ENCODE measurements around the gene CAPS2. TPM values are rescaled to one million over a fixed set of nuclear protein-coding genes. Genes with fewer than 3 reads are reported as not detected.

The CAPS2 gene
- total and polyA plus RNA-seq, 10 of the 15 experiments (the other 5 are each of a cell fraction or from before 2014, with no cell fraction given), result 2.0 to 6.4 (median 4.2) TPM

DNA sequence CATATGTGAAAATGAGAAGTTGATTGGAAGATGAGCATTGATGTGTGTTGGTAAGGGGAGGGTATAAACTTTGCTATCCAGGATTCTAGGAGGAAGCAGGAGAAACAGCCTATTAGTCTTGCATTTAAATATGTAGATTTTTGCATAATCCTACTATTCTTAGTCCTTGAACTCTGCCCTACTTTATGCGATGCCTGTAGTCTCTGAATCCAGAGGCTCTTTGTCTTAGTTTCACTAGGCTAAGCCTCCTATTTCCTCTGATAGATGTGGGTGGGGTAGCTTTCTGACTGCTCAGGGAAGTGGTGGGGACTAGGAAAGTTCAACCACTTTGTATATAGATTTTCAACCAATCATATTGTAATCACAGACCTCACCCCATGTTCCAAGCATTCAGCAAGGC is 71.0 kb downstream of the CAPS2 start:
- TF ChIP-seq, protein P1, sequence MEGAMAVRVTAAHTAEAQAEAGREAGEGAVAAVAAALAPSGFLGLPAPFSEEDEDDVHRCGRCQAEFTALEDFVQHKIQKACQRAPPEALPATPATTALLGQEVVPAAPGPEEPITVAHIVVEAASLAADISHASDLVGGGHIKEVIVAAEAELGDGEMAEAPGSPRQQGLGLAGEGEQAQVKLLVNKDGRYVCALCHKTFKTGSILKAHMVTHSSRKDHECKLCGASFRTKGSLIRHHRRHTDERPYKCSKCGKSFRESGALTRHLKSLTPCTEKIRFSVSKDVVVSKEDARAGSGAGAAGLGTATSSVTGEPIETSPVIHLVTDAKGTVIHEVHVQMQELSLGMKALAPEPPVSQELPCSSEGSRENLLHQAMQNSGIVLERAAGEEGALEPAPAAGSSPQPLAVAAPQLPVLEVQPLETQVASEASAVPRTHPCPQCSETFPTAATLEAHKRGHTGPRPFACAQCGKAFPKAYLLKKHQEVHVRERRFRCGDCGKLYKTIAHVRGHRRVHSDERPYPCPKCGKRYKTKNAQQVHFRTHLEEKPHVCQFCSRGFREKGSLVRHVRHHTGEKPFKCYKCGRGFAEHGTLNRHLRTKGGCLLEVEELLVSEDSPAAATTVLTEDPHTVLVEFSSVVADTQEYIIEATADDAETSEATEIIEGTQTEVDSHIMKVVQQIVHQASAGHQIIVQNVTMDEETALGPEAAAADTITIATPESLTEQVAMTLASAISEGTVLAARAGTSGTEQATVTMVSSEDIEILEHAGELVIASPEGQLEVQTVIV (IDR thresholded peaks at IDR 0.05; ENCODE audit: borderline replicate concordance, partially characterized antibody), result no peak
- TF ChIP-seq, protein P2, sequence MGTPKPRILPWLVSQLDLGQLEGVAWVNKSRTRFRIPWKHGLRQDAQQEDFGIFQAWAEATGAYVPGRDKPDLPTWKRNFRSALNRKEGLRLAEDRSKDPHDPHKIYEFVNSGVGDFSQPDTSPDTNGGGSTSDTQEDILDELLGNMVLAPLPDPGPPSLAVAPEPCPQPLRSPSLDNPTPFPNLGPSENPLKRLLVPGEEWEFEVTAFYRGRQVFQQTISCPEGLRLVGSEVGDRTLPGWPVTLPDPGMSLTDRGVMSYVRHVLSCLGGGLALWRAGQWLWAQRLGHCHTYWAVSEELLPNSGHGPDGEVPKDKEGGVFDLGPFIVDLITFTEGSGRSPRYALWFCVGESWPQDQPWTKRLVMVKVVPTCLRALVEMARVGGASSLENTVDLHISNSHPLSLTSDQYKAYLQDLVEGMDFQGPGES (IDR thresholded peaks at IDR 0.05), result no peak
- TF ChIP-seq FOXK2 (IDR thresholded peaks at IDR 0.05), result no peak
- TF ChIP-seq IKZF2 (IDR thresholded peaks at IDR 0.05), result no peak
- TF ChIP-seq, protein P3, sequence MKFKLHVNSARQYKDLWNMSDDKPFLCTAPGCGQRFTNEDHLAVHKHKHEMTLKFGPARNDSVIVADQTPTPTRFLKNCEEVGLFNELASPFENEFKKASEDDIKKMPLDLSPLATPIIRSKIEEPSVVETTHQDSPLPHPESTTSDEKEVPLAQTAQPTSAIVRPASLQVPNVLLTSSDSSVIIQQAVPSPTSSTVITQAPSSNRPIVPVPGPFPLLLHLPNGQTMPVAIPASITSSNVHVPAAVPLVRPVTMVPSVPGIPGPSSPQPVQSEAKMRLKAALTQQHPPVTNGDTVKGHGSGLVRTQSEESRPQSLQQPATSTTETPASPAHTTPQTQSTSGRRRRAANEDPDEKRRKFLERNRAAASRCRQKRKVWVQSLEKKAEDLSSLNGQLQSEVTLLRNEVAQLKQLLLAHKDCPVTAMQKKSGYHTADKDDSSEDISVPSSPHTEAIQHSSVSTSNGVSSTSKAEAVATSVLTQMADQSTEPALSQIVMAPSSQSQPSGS (IDR thresholded peaks at IDR 0.05; ENCODE audit: low read length), result no peak
- Histone ChIP-seq H3K36me3 (ENCODE audit: control insufficient read depth in 2 of 2, insufficient read depth in 2 of 2, low read length in 1 of 2) (no peaks in the 10 kb centered on the region), H3K4me3 (no peak overlapping the region), H3K27ac (ENCODE audit: control insufficient read depth, insufficient read depth) (no peak overlapping the region), H3K27me3 (replicated peaks in 1 of 2; ENCODE audit: control insufficient read depth in 2 of 2, insufficient read depth in 2 of 2, low read length in 1 of 2) (no peaks in the 10 kb centered on the region), H3K4me2 (ENCODE audit: control insufficient read depth, insufficient read depth) (no peak overlapping the region), H3K9ac (ENCODE audit: control insufficient read depth, insufficient read depth, low read length) (no peak overlapping the region), H2AFZ (ENCODE audit: control insufficient read depth, low read depth, low read length) (no peak overlapping the region), H3K79me2 (ENCODE audit: control insufficient read depth, insufficient read depth, low read length) (no peaks in the 10 kb centered on the region), H3K9me3 (replicated peaks; ENCODE audit: control insufficient read depth, insufficient read depth, low read length) (no peaks in the 10 kb centered on the region), H4K20me1 (ENCODE audit: control insufficient read depth, insufficient read depth) (no peaks in the 10 kb centered on the region), H3K4me1 (ENCODE audit: control insufficient read depth, insufficient read depth, low read length) (no peaks in the 10 kb centered on the region)
- ATAC-seq (no peak), DNase-seq (ENCODE audit: low read depth, low spot score) (no peak), FAIRE-seq (no peak)
- SMC1A ChIA-PET (ENCODE audit: uncharacterized antibody, unreplicated experiment), result no interaction called here
- BruUV-seq (replicated peaks), result no TSS peak
- CTCF ChIA-PET, result no interaction called here
- WGBS (ENCODE audit: insufficient coverage, insufficient replicate concordance, low lambda C conversion rate, missing lambda C conversion rate), result 70% methylated on average over 1 of the region's 1 CpG
- POLR2A ChIA-PET, result no interaction called here
- RAD21 ChIA-PET (ENCODE audit: unreplicated experiment), result no interaction called here
- in situ Hi-C loops (cut with MboI) (no loop called here), intact Hi-C loops (cut with micrococcal nuclease; ENCODE audit: unreplicated experiment) (no loop called here)
